Ishikawa (cell line): ENCODE data around the gene ATP4B.

ENCODE experiments used
- EGR1 ChIP-seq: IDR thresholded peaks from 2 replicates; pipeline ENCODE4 v1.6.1; 2012
- EP300 ChIP-seq: IDR thresholded peaks from 2 replicates; pipeline ENCODE4 v1.6.1; 2012; ENCODE audit warnings: borderline replicate concordance
- FOXM1 ChIP-seq: IDR thresholded peaks from 2 replicates; pipeline ENCODE4 v1.6.1; 2012; ENCODE audit warnings: low read depth, borderline replicate concordance
- TAF1 ChIP-seq: IDR thresholded peaks from 2 replicates; pipeline ENCODE4 v1.6.1; 2012; ENCODE audit warnings: low read depth, mild to moderate bottlenecking
- USF1 ChIP-seq: IDR thresholded peaks from 2 replicates; pipeline ENCODE4 v1.6.1; 2012
- TF ChIP-seq, protein P1 (sequence below): IDR thresholded peaks from 2 replicates; pipeline ENCODE4 v1.6.1; 2012; ENCODE audit warnings: low read depth, mild to moderate bottlenecking
- TF ChIP-seq, protein P2 (sequence below): IDR thresholded peaks from 2 replicates; pipeline ENCODE4 v1.6.1; 2012

- TF ChIP-seq, protein P1, sequence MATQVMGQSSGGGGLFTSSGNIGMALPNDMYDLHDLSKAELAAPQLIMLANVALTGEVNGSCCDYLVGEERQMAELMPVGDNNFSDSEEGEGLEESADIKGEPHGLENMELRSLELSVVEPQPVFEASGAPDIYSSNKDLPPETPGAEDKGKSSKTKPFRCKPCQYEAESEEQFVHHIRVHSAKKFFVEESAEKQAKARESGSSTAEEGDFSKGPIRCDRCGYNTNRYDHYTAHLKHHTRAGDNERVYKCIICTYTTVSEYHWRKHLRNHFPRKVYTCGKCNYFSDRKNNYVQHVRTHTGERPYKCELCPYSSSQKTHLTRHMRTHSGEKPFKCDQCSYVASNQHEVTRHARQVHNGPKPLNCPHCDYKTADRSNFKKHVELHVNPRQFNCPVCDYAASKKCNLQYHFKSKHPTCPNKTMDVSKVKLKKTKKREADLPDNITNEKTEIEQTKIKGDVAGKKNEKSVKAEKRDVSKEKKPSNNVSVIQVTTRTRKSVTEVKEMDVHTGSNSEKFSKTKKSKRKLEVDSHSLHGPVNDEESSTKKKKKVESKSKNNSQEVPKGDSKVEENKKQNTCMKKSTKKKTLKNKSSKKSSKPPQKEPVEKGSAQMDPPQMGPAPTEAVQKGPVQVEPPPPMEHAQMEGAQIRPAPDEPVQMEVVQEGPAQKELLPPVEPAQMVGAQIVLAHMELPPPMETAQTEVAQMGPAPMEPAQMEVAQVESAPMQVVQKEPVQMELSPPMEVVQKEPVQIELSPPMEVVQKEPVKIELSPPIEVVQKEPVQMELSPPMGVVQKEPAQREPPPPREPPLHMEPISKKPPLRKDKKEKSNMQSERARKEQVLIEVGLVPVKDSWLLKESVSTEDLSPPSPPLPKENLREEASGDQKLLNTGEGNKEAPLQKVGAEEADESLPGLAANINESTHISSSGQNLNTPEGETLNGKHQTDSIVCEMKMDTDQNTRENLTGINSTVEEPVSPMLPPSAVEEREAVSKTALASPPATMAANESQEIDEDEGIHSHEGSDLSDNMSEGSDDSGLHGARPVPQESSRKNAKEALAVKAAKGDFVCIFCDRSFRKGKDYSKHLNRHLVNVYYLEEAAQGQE, result no peak
- TF ChIP-seq FOXM1 (no peak), TAF1 (no peak), USF1 (no peak), EP300 (no peak), EGR1 (no peak)
- TF ChIP-seq, protein P2, sequence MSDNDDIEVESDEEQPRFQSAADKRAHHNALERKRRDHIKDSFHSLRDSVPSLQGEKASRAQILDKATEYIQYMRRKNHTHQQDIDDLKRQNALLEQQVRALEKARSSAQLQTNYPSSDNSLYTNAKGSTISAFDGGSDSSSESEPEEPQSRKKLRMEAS, result no peak
Observed at GRCh38 chr13:113648216-113648610, 9.8 kb downstream of the ATP4B start.
